Measurements from ENCODE around the gene CIITA.
"Not testable (repeated sequence)": the region's sequence is repeated elsewhere in the genome, so short reads cannot be mapped to it uniquely, and the experiment has no call there.

Gene CIITA

GRCh38 chr16:10876799-10877341 lies at the start of gene CIITA:
CIITA (plus strand) TSS chr16:10877202; CDS start chr16:10877331, 129 bp downstream.
- peak; percentile 62 for DNase-seq (ENCODE audit: low spot score)

- peak; percentile 55 for DNase-seq (ENCODE audit: low spot score)
Measured at GRCh38 chr16:10827691-10828341, 49.2 kb upstream of the CIITA start.

GRCh38 chr16:10828851-10829366 lies 48.1 kb upstream of the CIITA start:
- peak; percentile 85 for DNase-seq (ENCODE audit: low spot score)

- not testable (repeated sequence) for DNase-seq (ENCODE audit: low spot score)
Measured at GRCh38 chr16:10829390-10830098, 47.5 kb upstream of the CIITA start.

- DNase-seq (ENCODE audit: low spot score), result not testable (repeated sequence)
Measured at GRCh38 chr16:10830240-10830639, 46.8 kb upstream of the CIITA start.

- DNase-seq (ENCODE audit: low spot score), result no peak
Measured at GRCh38 chr16:10831894-10832886, 44.8 kb upstream of the CIITA start.

- no peak for DNase-seq (ENCODE audit: low spot score)
Measured at GRCh38 chr16:10833271-10833670, 43.7 kb upstream of the CIITA start.

GRCh38 chr16:10834130-10834529 lies 42.9 kb upstream of the CIITA start:
- DNase-seq (ENCODE audit: low spot score), result no peak

- no peak for DNase-seq (ENCODE audit: low spot score)
Measured at GRCh38 chr16:10834766-10835165, 42.2 kb upstream of the CIITA start.

- no peak for DNase-seq (ENCODE audit: low spot score)
Measured at GRCh38 chr16:10835281-10835931, 41.6 kb upstream of the CIITA start.

GRCh38 chr16:10836174-10836853 lies 40.7 kb upstream of the CIITA start:
- DNase-seq (ENCODE audit: low spot score), result no peak

- no peak for DNase-seq (ENCODE audit: low spot score)
Measured at GRCh38 chr16:10838621-10839278, 38.3 kb upstream of the CIITA start.

- no peak for DNase-seq (ENCODE audit: low spot score)
Measured at GRCh38 chr16:10839279-10839666, 37.7 kb upstream of the CIITA start.

GRCh38 chr16:10840703-10841102 lies 36.3 kb upstream of the CIITA start:
- no peak for DNase-seq (ENCODE audit: low spot score)

- no peak for DNase-seq (ENCODE audit: low spot score)
Measured at GRCh38 chr16:10846213-10846998, 30.6 kb upstream of the CIITA start.

GRCh38 chr16:10847176-10847575 lies 29.8 kb upstream of the CIITA start:
- DNase-seq (ENCODE audit: low spot score), result no peak

GRCh38 chr16:10849736-10850477 lies 27.1 kb upstream of the CIITA start:
- DNase-seq (ENCODE audit: low spot score), result no peak

GRCh38 chr16:10850478-10850850 lies 26.5 kb upstream of the CIITA start:
- no peak for DNase-seq (ENCODE audit: low spot score)

GRCh38 chr16:10851512-10851911 lies 25.5 kb upstream of the CIITA start:
- DNase-seq (ENCODE audit: low spot score), result no peak
